Measurements from ENCODE around the gene HNRNPUL1.

HNRNPUL1 gene

GRCh38 chr19:41263850-41264580, at the start of gene HNRNPUL1:
Gene HNRNPUL1 (plus strand): TSS chr19:41264372. CDS start chr19:41264504, 132 bp downstream.
- DNase-seq, result peak; percentile 99

- no peak for DNase-seq
Observed at GRCh38 chr19:41217741-41218140, 46.4 kb upstream of the HNRNPUL1 start.

GRCh38 chr19:41218249-41218614, 45.9 kb upstream of the HNRNPUL1 start:
- DNase-seq, result no peak

- peak; percentile 78 for DNase-seq
Observed at GRCh38 chr19:41218615-41219507, 45.3 kb upstream of the HNRNPUL1 start, which contains the start of gene AXL. Gene AXL (plus strand): TSS chr19:41219223. CDS start chr19:41219393, 170 bp downstream.

- DNase-seq, result peak; percentile 72
Observed at GRCh38 chr19:41219924-41220567, 44.1 kb upstream of the HNRNPUL1 start.

- DNase-seq, result no peak
Observed at GRCh38 chr19:41220811-41221210, 43.4 kb upstream of the HNRNPUL1 start.

- DNase-seq, result no peak
Observed at GRCh38 chr19:41221514-41222205, 42.5 kb upstream of the HNRNPUL1 start.

- no peak for DNase-seq
Observed at GRCh38 chr19:41222240-41222639, 41.9 kb upstream of the HNRNPUL1 start.

GRCh38 chr19:41223431-41224234, 40.5 kb upstream of the HNRNPUL1 start:
- peak; percentile 95 for DNase-seq

GRCh38 chr19:41224632-41225031, 39.5 kb upstream of the HNRNPUL1 start:
- DNase-seq, result no peak

GRCh38 chr19:41225238-41226052, 38.7 kb upstream of the HNRNPUL1 start:
- peak; percentile 96 for DNase-seq

- DNase-seq, result peak; percentile 95
Observed at GRCh38 chr19:41226053-41226873, 37.9 kb upstream of the HNRNPUL1 start.

- DNase-seq, result no peak
Observed at GRCh38 chr19:41226874-41227390, 37.2 kb upstream of the HNRNPUL1 start.

- no peak for DNase-seq
Observed at GRCh38 chr19:41228486-41228885, 35.7 kb upstream of the HNRNPUL1 start.

GRCh38 chr19:41229338-41229737, 34.8 kb upstream of the HNRNPUL1 start:
- peak; percentile 43 for DNase-seq

- DNase-seq, result no peak
Observed at GRCh38 chr19:41230067-41230857, 33.9 kb upstream of the HNRNPUL1 start.

GRCh38 chr19:41232686-41233085, 31.5 kb upstream of the HNRNPUL1 start:
- no peak for DNase-seq

- no peak for DNase-seq
Observed at GRCh38 chr19:41233748-41234240, 30.4 kb upstream of the HNRNPUL1 start.
